ENCODE results near the gene CDC5L.

GRCh38 chr6:44363377-44363926 lies 24.1 kb upstream of the CDC5L start:
- TF ChIP-seq CTCF (IDR thresholded peaks at IDR 0.05) (no peak), POLR2A (IDR thresholded peaks at IDR 0.05) (no peak)

All from lower leg skin (tissue), 3 donors.